22Rv1 (cell line): ENCODE results near the gene TMEM9.
A peak's percentile ranks its signal among the peaks of the same experiment; 100 is the strongest.

ENCODE experiments used
- H3K27ac ChIP-seq: fragments of 450-650 bp; 2 replicates; pipeline ENCODE4 v1.5.1; 2017
- ZFX ChIP-seq: fragments of 450-650 bp; IDR thresholded peaks from 2 replicates; pipeline ENCODE4 v1.6.1; 2017; ENCODE audit warnings: antibody characterized with exemption, borderline replicate concordance
- TF ChIP-seq, protein P1 (sequence below): fragments of 450-650 bp; IDR thresholded peaks from 2 replicates; pipeline ENCODE4 v1.5.1; 2017; ENCODE audit warnings: mild to moderate bottlenecking

TMEM9 gene

DNA sequence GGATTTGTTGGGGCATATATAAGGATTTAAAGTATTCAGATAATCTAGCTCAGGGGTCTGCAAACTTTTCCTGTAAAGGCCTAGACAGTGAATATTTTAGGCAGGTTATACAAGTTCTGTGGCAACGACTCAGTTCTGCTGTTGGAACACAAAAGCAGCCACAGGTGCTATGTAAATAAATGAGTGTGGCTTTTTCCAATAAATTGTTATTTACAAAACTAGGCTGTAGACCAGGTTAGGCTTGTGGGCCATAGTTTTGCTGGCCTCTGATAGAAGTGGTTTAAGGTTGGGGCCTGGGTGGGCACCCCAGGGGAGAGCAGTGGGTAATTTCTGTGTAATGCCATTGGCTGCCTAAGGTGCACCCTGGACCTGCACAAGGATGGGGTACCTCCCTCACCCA, 19.5 kb upstream of the TMEM9 start:
- TF ChIP-seq ZFX, result no peak
- TF ChIP-seq, protein P1, sequence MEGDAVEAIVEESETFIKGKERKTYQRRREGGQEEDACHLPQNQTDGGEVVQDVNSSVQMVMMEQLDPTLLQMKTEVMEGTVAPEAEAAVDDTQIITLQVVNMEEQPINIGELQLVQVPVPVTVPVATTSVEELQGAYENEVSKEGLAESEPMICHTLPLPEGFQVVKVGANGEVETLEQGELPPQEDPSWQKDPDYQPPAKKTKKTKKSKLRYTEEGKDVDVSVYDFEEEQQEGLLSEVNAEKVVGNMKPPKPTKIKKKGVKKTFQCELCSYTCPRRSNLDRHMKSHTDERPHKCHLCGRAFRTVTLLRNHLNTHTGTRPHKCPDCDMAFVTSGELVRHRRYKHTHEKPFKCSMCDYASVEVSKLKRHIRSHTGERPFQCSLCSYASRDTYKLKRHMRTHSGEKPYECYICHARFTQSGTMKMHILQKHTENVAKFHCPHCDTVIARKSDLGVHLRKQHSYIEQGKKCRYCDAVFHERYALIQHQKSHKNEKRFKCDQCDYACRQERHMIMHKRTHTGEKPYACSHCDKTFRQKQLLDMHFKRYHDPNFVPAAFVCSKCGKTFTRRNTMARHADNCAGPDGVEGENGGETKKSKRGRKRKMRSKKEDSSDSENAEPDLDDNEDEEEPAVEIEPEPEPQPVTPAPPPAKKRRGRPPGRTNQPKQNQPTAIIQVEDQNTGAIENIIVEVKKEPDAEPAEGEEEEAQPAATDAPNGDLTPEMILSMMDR, result no peak
- H3K27ac ChIP-seq, result no peak overlapping the region

DNA sequence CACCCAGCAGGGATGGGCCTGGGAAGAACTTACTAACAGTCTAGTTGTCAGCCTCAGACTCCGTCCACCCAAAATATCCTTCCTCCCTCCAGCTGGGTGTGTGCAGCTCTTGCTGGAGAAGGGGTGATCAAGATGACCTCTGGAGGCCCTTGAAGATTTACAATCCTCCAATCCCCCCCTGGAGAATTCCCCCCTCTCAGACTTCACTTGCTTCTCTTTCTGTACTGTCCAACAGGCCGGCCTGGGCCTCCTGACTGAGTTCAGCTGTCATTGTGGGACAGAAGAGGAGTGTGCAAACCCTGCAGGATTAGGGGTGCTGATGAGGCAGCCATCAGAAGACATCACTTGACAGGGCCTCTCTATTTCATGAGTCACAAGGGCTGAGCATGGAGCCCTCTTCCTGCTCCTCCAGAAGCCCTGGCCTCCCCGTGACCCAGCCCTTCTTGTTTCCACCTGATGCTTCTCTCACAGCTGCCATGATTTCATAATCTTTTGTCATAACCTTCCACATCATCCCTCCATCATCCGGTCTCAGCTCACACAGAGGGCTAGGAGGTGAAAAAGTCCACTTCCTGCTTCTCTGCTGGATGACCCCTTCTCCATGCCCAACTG, 18.8 kb upstream of the TMEM9 start:
- no peak overlapping the region for H3K27ac ChIP-seq
- TF ChIP-seq, protein P1, result no peak
- TF ChIP-seq ZFX, result no peak

DNA sequence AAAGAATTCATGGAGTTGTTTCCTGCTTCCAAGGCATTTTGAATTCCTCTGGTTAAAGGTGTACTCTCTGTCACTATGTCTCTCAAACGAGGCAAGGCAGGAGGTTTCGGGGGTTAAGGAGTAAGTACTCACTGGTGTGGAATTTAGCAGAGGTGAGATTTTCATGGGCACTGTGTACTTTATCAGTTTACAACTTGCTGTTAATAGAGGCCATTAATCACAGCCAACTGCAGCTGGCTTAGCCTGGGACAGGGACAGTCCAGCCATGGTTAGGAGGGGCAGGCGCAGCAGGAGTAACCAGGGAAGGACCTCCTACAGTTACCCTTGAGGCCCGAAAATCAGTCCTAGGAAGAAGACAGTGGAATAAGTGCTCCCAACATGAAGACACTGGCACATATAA, 18.1 kb upstream of the TMEM9 start:
- no peak for TF ChIP-seq ZFX
- TF ChIP-seq, protein P1, result no peak
- H3K27ac ChIP-seq, result peak overlapping the region; percentile 96

DNA sequence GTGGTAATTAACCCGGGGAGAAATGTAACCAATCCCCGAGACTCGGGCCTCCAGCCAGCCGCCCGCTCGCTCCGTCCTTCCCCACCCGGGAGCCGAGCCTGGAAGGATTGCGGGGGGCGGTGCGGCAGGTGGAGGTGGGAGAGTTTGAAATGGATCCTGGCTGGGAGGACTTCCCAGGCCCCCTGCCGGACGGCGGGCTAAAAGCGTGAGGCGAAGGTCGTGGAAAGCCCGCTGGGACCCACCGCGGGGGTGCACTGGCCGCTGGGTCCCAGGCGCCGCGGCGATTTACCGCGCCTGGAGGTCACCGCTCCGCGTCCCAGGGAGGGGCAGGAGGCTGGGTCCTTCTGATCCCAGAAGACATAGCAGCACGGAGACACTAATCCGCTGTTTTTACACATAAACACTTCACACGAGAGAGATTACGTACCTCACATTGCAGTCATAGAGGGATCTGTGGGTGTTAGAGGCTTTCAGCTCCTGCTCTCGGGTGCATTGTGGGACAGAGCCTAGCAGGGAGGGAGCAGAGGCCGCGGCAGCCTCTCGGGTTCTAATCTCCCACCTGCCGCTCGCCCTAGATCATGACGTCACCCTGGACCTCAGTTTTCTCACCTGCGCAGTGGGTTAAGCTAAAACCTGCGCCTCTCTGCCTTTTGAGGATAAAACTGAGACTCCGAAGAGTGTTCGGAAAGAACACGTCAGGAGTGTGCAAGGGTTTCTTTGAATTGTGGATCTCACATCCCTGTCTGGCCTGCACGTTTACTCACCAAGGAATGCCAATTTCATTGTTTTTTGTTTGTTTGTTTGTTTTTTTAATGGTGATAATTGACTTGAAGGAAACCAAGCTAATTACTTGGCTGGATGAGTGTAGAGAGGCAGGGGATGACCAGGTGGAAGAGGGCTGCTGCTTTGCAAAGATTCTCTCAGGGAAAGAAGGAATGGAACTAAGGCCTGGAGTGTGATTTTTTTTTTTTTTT, 17.1 kb upstream of the TMEM9 start:
- H3K27ac ChIP-seq, result peak overlapping the region; percentile 96
- TF ChIP-seq ZFX, result no peak
- TF ChIP-seq, protein P1, result peak; percentile 73

DNA sequence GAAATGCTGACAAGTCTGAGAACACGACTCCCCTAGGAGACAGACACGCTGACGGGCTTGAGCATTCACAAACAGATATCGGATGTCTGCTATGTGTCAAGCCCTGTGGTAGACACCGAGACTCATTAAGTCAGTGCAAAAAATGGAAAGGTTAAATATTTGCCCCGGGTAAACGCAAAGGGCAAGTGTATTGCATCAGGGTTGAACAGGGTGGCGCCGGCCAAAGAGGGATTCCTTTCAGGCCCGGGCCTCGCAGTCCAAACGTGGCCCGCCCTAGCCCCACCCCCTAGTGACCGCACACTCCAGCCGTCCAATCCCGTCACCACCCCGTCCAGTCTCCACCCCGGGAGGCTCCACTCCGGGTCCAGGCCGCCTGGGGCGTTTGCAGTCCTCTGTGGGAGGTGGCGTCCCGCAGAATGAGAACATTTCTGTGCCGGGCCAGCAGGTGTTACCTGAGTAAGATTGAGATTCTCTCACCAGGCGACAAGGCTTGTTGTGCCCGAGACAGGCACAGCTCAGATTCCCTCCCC, 16.3 kb upstream of the TMEM9 start:
- no peak for TF ChIP-seq ZFX
- TF ChIP-seq, protein P1, result no peak
- H3K27ac ChIP-seq, result peak overlapping the region; percentile 96

DNA sequence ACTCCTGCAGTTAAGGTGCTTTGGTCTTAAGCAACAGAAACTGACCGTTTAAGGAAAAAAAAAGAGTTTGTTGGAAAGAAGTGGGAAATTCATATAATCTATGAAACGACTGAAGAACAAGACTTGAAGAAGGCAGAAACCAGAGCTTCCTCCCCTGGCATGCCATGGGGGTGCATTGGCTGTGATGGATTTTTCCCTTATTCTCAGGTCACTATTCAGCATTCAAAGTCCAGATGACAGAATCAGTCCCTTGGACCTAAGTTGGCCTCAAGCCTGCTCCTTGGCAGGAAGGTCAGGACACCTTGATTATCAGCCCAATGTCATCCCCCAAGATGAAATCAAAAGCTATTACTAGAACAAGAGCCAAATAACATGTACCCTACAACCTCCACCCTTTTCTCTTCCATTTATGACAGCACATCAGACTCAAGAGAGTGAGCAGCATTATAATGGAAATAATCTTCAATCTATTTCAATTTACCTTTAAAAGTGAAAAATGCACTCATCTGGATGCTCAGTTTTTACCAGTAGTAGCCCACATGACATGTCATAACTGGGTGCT, 15.8 kb upstream of the TMEM9 start:
- peak overlapping the region; percentile 96 for H3K27ac ChIP-seq
- TF ChIP-seq, protein P1, result no peak
- no peak for TF ChIP-seq ZFX

DNA sequence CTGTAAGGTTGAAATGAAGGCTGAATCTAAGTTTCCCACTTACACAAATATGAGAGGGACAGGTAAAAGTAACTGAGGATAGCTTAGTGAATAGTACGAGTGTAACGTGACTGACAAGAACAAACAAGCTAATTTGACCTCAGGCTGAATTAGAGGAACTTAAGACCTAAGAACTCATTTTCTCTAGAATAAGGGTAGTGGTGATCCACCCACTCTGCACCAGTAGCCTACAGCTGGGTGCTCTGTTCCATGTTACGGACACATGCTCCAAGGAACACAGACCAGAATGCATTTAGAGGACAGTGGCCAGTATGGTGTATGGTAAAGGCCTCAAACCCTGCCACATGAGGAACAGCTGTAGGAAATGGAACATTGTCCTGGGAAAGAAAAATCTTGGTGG, 14.9 kb upstream of the TMEM9 start:
- no peak for TF ChIP-seq ZFX
- TF ChIP-seq, protein P1, result no peak
- H3K27ac ChIP-seq, result peak overlapping the region; percentile 96; the same call in 1 of the 2 replicates
